GM18505 (cell line): ENCODE data around the gene GPR37L1.
"Not testable (repeated sequence)": the region's sequence is repeated elsewhere in the genome, so short reads cannot be mapped to it uniquely, and the experiment has no call there.

Experiments used
- ATAC-seq: cut with Tn5 transposase; IDR thresholded peaks from one replicate; pipeline ENCODE4 v1.9.1; 2021; ENCODE audit not compliant: unreplicated experiment
- POLR2A ChIP-seq: IDR thresholded peaks from 4 replicates; pipeline ENCODE4 v1.6.1; 2011; ENCODE audit warnings: borderline replicate concordance; ENCODE audit not compliant: insufficient read depth, insufficient read length; ENCODE audit errors: extremely low read depth

Gene GPR37L1

GRCh38 chr1:202168861-202169260 is 46.1 kb downstream of the GPR37L1 start:
- no peak for TF ChIP-seq POLR2A
- no peak for ATAC-seq

GRCh38 chr1:202170726-202171125 is 48.0 kb downstream of the GPR37L1 start:
- no peak for ATAC-seq
- TF ChIP-seq POLR2A = no peak

GRCh38 chr1:202171292-202172014 is 48.7 kb downstream of the GPR37L1 start:
- no peak for ATAC-seq
- TF ChIP-seq POLR2A = no peak

DNA sequence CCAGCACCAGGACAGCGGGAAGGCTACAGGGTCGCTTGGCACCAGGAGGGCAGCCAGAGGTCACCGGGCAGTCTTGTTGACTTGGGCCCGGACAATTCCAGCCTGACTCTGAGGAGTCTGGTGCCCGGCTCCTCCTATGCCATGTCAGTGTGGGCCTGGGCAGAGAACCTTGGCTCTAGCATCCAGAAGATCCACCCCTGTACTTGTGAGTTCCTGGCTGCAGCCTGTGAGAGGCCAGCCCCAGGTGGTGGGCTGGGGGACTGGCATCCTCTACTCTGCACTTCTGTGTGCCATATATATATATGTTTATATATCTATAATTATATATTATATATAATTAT is 49.3 kb downstream of the GPR37L1 start:
- no peak for ATAC-seq
- no peak for TF ChIP-seq POLR2A

DNA sequence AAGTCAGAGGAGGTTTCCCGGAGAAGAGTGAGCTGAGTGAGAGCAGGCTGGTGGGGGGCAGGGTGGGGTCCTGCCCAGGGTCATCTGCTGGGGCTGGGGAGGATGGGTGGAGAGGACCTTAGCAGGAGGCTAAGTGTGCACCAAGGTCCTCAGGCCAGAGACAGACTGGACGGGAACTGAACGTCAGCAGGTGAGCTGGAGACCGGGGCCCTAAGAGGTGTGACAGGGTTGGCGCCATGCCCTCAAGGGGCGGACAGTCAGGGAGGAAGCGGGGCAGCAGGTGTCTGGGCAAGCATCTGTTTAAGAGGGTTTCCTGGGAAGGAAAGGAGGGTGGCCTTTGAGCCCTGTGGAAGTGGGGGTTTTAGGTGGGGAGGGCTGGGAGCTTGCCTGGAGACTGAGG is 51.3 kb downstream of the GPR37L1 start:
- no peak for TF ChIP-seq POLR2A
- no peak for ATAC-seq

DNA sequence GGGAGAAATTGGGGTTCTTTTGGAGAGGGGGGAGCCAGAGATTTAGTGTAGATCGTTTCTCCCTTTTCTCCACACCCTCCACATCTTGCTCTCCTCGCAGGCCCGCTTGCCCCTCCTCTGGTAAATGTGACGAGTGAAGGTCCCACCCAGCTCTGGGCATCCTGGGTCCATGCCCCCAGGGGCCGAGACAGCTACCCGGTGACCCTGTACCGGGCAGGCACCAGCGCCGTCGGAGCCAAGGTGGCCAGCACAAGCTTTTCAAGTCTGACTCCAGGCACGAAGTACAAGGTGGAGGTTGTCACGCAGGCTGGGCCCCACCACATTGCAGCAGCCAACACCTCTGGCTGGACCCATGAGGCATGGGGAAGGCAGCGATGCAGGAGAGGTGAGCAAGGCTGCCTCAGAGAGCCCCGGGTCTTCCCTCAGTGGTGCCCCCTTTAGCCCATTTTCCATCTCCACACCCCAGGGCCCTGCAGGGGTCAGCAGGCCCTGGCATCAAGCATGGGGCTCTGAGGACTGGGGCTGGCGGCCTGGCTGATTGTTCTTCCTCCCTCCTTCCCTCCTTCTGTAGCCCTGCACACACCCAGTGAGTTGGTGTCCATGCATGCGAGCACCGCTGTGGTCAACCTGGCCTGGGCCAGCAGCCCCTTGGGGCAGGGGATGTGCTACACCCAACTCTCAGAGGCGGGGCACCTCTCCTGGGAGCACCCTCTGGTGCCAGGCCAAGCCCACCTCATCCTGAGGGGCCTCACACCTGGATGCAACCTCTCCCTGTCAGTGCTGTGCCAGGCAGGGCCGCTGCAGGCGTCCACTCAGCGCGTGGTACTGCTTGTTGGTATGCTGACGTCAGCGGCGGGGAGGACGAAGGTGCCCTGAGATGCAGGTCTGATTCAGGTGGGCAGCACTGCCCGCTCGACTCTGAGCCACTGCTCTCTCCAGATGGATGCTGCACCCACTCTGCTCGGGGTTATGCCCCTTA is 54.5 kb downstream of the GPR37L1 start:
- ATAC-seq = no peak
- TF ChIP-seq POLR2A = no peak

DNA sequence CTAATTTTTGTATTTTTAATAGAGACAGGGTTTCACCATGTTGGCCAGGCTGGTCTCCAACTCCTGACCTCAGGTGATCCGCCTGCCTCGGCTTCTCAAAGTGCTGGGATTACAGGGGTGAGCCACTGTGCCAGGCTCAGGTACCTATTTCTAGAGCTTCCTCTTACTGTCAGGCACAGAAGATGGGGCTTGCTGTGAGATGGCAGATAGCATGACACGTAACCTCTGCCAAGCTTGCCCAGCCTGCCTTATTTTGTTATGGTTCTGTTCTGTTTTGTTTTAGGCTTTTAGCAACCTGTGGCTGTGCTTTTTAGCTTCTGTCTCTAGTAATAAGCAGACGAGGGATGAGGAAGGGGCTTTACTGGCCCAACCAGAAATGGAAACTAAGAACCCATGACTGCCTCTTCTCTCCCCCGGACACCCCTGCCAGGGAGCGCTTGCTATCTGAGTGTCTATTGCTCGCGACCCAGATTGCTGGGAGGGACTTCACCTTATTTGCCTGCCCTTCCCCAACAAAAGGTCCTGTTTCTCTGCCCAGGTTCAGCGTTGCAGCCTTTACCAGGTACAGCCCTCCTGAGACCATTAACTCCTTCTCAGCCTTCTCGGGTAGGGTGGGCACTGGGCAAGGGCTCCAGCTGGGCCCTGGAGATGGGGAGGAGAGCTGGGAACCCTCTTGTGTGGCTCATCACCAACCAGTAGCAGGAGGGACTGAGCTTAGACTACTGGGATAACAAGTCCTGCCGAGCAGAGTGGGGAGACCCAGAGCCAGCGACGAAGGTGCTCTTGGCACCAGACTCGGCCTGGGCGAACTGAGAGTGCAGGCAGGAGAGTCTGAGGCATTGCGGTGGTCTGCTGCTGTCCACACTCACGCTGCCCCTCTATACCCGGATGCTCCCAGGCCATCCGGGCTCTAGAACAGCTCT is 57.4 kb downstream of the GPR37L1 start:
- no peak for ATAC-seq
- no peak for TF ChIP-seq POLR2A

- ATAC-seq = not testable (repeated sequence)
These were observed 58.0 kb downstream of the GPR37L1 start for GRCh38 chr1:202180751-202181139.

- no peak for ATAC-seq
- no peak for TF ChIP-seq POLR2A
These were observed 58.9 kb downstream of the GPR37L1 start for GRCh38 chr1:202181586-202181985.

DNA sequence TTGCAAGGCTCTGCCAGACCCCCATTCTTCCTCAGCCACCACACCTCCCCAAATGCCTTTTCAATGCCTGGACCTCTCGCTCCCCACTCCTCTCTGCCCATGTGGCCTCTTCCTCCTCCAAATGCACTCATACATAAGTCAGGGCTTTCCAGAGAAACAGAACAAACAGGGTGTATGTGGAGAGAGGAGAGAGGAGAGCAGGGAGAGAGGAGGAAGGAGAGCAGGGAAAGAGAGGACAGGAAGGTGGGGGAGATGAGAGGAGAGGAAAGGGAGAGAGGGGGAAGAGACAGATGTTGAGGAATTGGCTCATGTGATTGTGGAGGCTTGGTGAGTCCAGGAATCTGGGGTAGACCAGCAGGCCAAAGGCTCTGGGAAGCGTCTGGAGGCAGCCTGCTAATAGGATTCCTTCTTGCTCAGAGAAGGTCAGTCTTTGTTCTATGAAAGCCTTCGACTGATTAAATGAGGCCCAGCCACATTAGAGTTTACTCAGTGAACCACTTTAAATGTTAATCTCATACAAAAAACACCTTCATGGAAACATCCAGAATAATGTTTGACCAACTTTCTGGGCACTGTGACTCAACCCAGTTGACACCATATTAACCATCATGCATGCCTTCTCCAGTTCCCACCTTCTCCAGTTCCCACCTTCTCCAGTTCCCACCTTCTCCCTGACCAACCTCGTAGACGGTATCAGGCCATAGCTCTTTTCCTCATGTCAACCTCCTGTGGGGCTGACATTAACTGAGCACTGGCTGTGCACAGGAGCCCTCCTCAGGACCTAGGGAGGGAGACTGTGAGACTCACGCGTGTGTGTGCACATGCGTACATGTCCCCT is 59.5 kb downstream of the GPR37L1 start:
- no peak for TF ChIP-seq POLR2A
- ATAC-seq = no peak
